GM23248 (cell line): Measurements from ENCODE around the gene MMP28. TPM values are rescaled to one million over a fixed set of nuclear protein-coding genes. Genes with fewer than 3 reads are reported as not detected.
A peak's percentile ranks its signal among the peaks of the same experiment; 100 is the strongest.

Experiments
- DNase-seq: peaks from one replicate; pipeline ENCODE4 v3.0.0-alpha.2; 2015
- H2AFZ ChIP-seq: fragments of 200-600 bp; sonication (generic); 2 replicates; pipeline ENCODE4 v1.6.1; 2016; ENCODE audit warnings: antibody characterized with exemption
- H3F3A ChIP-seq: fragments of 200-600 bp; sonication (generic); 2 replicates; pipeline ENCODE4 v1.6.1; 2016; ENCODE audit warnings: mild to moderate bottlenecking, antibody characterized with exemption, mixed run types; ENCODE audit not compliant: insufficient read depth
- H3K27ac ChIP-seq: fragments of 200-600 bp; sonication (generic); 2 replicates; pipeline ENCODE4 v1.5.1; 2016; ENCODE audit warnings: mild to moderate bottlenecking
- H3K27me3 ChIP-seq: fragments of 200-600 bp; sonication (generic); replicated peaks from 2 replicates; pipeline ENCODE4 v1.6.1; 2016; ENCODE audit warnings: mild to moderate bottlenecking; ENCODE audit not compliant: insufficient read depth
- H3K36me3 ChIP-seq: fragments of 200-600 bp; sonication (generic); 2 replicates; pipeline ENCODE4 v1.6.1; 2016; ENCODE audit warnings: low read depth, mild to moderate bottlenecking
- H3K4me1 ChIP-seq: fragments of 200-600 bp; sonication (generic); 2 replicates; pipeline ENCODE4 v1.6.1; 2016; ENCODE audit warnings: mild to moderate bottlenecking; ENCODE audit not compliant: insufficient read depth
- H3K4me2 ChIP-seq: fragments of 200-600 bp; sonication (generic); one replicate; pipeline ENCODE4 v1.6.1; 2016; ENCODE audit warnings: mild to moderate bottlenecking; ENCODE audit not compliant: unreplicated experiment
- H3K4me3 ChIP-seq: fragments of 200-600 bp; sonication (generic); 2 replicates; pipeline ENCODE4 v1.5.1; 2016; ENCODE audit warnings: mild to moderate bottlenecking
- H3K79me2 ChIP-seq: fragments of 200-600 bp; sonication (generic); 2 replicates; pipeline ENCODE4 v1.6.1; 2016; ENCODE audit warnings: mild to moderate bottlenecking; ENCODE audit not compliant: insufficient read depth
- H3K9ac ChIP-seq: fragments of 200-600 bp; sonication (generic); 2 replicates; pipeline ENCODE4 v1.6.1; 2016; ENCODE audit warnings: mild to moderate bottlenecking
- H3K9me2 ChIP-seq: fragments of 200-600 bp; sonication (generic); 2 replicates; pipeline ENCODE4 v1.6.1; 2016; ENCODE audit warnings: mixed run types, mild to moderate bottlenecking, moderate library complexity; ENCODE audit not compliant: insufficient read depth
- H3K9me3 ChIP-seq: fragments of 200-600 bp; sonication (generic); one replicate; pipeline ENCODE4 v1.6.1; 2017; ENCODE audit warnings: low read depth
- H4K20me1 ChIP-seq: fragments of 200-600 bp; sonication (generic); 2 replicates; pipeline ENCODE4 v1.6.0; 2016; ENCODE audit not compliant: insufficient read depth
- EZH2 ChIP-seq: fragments of 200-600 bp; sonication (generic); IDR thresholded peaks from 2 replicates; pipeline ENCODE4 v1.6.1; 2018; ENCODE audit warnings: antibody characterized with exemption, mild to moderate bottlenecking; ENCODE audit not compliant: insufficient read depth, poor library complexity, severe bottlenecking
- EZH2phosphoT487 ChIP-seq: fragments of 200-600 bp; sonication (generic); IDR thresholded peaks from 2 replicates; pipeline ENCODE4 v1.6.1; 2018; ENCODE audit warnings: antibody characterized with exemption, moderate library complexity, mild to moderate bottlenecking, low read depth; ENCODE audit not compliant: insufficient read depth
- WGBS, 2 experiments: methylation state at CpG; one replicate each; pipeline ENCODE4 v1.1.6; 2015 to 2017; ENCODE audit warnings: low lambda C conversion rate in 2 of 2, low coverage in 1 of 2; ENCODE audit errors: missing lambda C conversion rate in 2 of 2; 5-methylcytosine and 5-hydroxymethylcytosine counted together
- in situ Hi-C: fragments of 300-500 bp; cut with MboI; formaldehyde crosslinking; loops from 2 replicates; pipeline ENCODE4 v1.15.0; 2020
- polyA plus RNA-seq: library from polyadenylated mRNA; unstranded; fragments of >200 nt; fragmentation: Nextera tagmentation; extraction: Ambion mirVana; gene quantifications from 2 replicates; pipeline ENCODE4 v1.2.1, GENCODE V29; 2016
- total RNA-seq: library from RNA; depleted of rRNA; stranded (reverse); fragments of >200 nt; shearing (Covaris generic); gene quantifications from 2 replicates; pipeline ENCODE4 v1.2.3, GENCODE V29; 2014

MMP28 gene
- total and polyA plus RNA-seq, 2 experiments from 2014 or later: not detected

GRCh38 chr17:35807371-35808144, 12.1 kb upstream of the MMP28 start:
- Histone ChIP-seq H3K79me2 (peaks cover 32% of the 10 kb centered on the region), H3K9me3 (no peaks in the 10 kb centered on the region), H3K9me2 (no peaks in the 10 kb centered on the region), H4K20me1 (0 out of 2 replicates have a peak, but pooled peaks cover 4% of the 10 kb centered on the region), H3K36me3 (no peaks in the 10 kb centered on the region), H3K4me3 (no peak overlapping the region), H3F3A (peaks cover 19% of the 10 kb centered on the region), H3K27me3 (no peaks in the 10 kb centered on the region; the same call in 1 of the 2 replicates), H3K4me2 (no peak overlapping the region), H3K27ac (peak overlapping the region; percentile 92; the same call in 1 of the 2 replicates), H2AFZ (peak overlapping the region; percentile 75), H3K9ac (peak overlapping the region; percentile 13; the same call in 1 of the 2 replicates), H3K4me1 (peaks cover 31% of the 10 kb centered on the region)
- TF ChIP-seq EZH2 (no peak), EZH2phosphoT487 (no peak)
- DNase-seq: peak; percentile 72
- in situ Hi-C loops: no loop called here
- WGBS, 2 experiments: 82 to 85% methylated on average over 7 of the region's 7 CpGs

- H3K9me3 ChIP-seq: no peaks in the 10 kb centered on the region
- H3K4me1 ChIP-seq: peaks cover 25% of the 10 kb centered on the region
- H3K4me2 ChIP-seq: no peak overlapping the region
- H3K79me2 ChIP-seq: peaks cover 4% of the 10 kb centered on the region
- H3K27me3 ChIP-seq: no peaks in the 10 kb centered on the region; the same call in 1 of the 2 replicates
- H3K9ac ChIP-seq: no peak overlapping the region
- H2AFZ ChIP-seq: no peak overlapping the region
- H3K9me2 ChIP-seq: no peaks in the 10 kb centered on the region
- no peak overlapping the region for H3K4me3 ChIP-seq
- H3F3A ChIP-seq: peaks cover 19% of the 10 kb centered on the region
- DNase-seq: peak; percentile 94
- no peaks in the 10 kb centered on the region for H3K36me3 ChIP-seq
- no peaks in the 10 kb centered on the region for H4K20me1 ChIP-seq
- in situ Hi-C loops: no loop called here
- no peak overlapping the region for H3K27ac ChIP-seq
- 31 to 67% methylated on average over 1 of the region's 1 CpG for WGBS, 2 experiments
- TF ChIP-seq EZH2phosphoT487 (no peak), EZH2 (no peak)
Observed at GRCh38 chr17:35804658-35805192, 9.3 kb upstream of the MMP28 start.

DNA sequence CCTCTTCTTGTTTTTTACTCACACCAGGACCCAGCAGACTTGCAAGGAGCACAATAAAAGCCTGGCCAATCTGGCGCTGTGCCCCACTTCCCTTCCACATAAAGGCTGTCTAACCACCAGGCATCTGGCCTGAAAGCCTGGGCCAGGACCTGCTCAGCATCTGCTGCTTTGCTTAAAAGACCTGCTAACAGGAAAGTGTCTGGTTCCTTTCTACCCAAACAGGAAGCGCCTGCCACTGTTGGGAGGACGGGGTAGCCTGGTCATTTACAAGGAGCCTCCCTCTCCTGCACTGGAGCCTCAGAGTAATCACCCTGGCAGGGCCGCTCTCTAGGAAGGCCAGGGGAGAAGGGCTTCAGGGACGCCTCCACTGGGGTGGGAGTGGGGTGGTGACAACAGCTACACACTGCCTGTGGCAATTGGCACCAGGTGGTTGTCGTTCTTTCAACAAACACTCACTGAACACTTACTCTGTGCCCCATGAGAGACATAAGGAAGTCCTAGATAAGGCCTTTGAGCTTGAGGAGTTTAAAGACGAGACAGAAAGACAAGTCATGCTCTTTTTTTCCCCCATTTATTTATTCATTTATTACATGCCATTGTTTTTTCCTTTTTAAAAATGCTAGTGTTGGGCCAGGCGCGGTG, 6.3 kb upstream of the MMP28 start:
- H3K9me3 ChIP-seq: no peaks in the 10 kb centered on the region
- WGBS, 2 experiments: 68 to 69% methylated on average over 9 of the region's 9 CpGs
- H3K4me1 ChIP-seq: peaks cover 5% of the 10 kb centered on the region; the same call in 1 of the 2 replicates
- no peaks in the 10 kb centered on the region for H3K79me2 ChIP-seq
- H4K20me1 ChIP-seq: no peaks in the 10 kb centered on the region
- no peaks in the 10 kb centered on the region for H3K9me2 ChIP-seq
- no peak for TF ChIP-seq EZH2
- no peak for TF ChIP-seq EZH2phosphoT487
- H3K27me3 ChIP-seq: peaks cover 16% of the 10 kb centered on the region
- no peak overlapping the region for H3K4me2 ChIP-seq
- H3K27ac ChIP-seq: no peak overlapping the region
- no peak overlapping the region for H3K9ac ChIP-seq
- in situ Hi-C loops: no loop called here
- no peak overlapping the region for H3K4me3 ChIP-seq
- no peak overlapping the region for H2AFZ ChIP-seq
- no peaks in the 10 kb centered on the region for H3K36me3 ChIP-seq
- no peaks in the 10 kb centered on the region for H3F3A ChIP-seq
- peak; percentile 24 for DNase-seq

GRCh38 chr17:35799942-35800341, 4.5 kb upstream of the MMP28 start:
- peaks cover 29% of the 10 kb centered on the region for H3K27me3 ChIP-seq
- peaks cover 4% of the 10 kb centered on the region; the same call in 1 of the 2 replicates for H3K4me1 ChIP-seq
- DNase-seq: peak; percentile 77
- no peaks in the 10 kb centered on the region for H4K20me1 ChIP-seq
- no peaks in the 10 kb centered on the region for H3K79me2 ChIP-seq
- no peaks in the 10 kb centered on the region for H3K9me2 ChIP-seq
- no peaks in the 10 kb centered on the region for H3K9me3 ChIP-seq
- no peak overlapping the region for H3K27ac ChIP-seq
- no peaks in the 10 kb centered on the region for H3F3A ChIP-seq
- in situ Hi-C loops: no loop called here
- H3K4me3 ChIP-seq: no peak overlapping the region
- H2AFZ ChIP-seq: no peak overlapping the region
- H3K9ac ChIP-seq: no peak overlapping the region
- no peak overlapping the region for H3K4me2 ChIP-seq
- no peaks in the 10 kb centered on the region for H3K36me3 ChIP-seq
- no peak for TF ChIP-seq EZH2
- no peak for TF ChIP-seq EZH2phosphoT487
